Kidney (tissue), 14 donors: Measurements from ENCODE around the gene ARL14EP. TPM values are rescaled to one million over a fixed set of nuclear protein-coding genes. Genes with fewer than 3 reads are reported as not detected.

Source experiments
- DNase-seq, 5 donors: peaks; one replicate each; pipeline ENCODE4 v3.0.0-alpha.2; 2013 to 2020
- FAIRE-seq: peaks from 2 replicates; lab custom pipeline; 2012; peaks lifted over from hg19 to GRCh38; lab: Jason Lieb, UNC
- H3K27ac ChIP-seq, 2 donors: one replicate each; pipeline ENCODE4 v1.7.0; 2013; ENCODE audit warnings: low read depth in 2 of 2, low read length in 2 of 2, inconsistent platforms in 1 of 2
- H3K27me3 ChIP-seq: one replicate; pipeline ENCODE4 v1.7.1; 2013; ENCODE audit warnings: low read length, inconsistent platforms; ENCODE audit not compliant: control insufficient read depth, insufficient read depth
- H3K36me3 ChIP-seq, 3 donors: one replicate each; pipeline versions ENCODE4 v1.7.0 to v1.7.1; 2013; ENCODE audit warnings: low read length in 3 of 3, control low read depth in 1 of 3, inconsistent platforms in 1 of 3; ENCODE audit not compliant: insufficient read depth in 3 of 3, control insufficient read depth in 2 of 3
- H3K4me1 ChIP-seq, 3 donors: one replicate each; pipeline versions ENCODE4 v1.7.0 to v1.7.1; 2013; ENCODE audit warnings: low read length in 3 of 3, inconsistent platforms in 1 of 3, low read depth in 1 of 3; ENCODE audit not compliant: control insufficient read depth in 2 of 3, insufficient read depth in 2 of 3
- H3K4me3 ChIP-seq, 3 donors: one replicate each; pipeline versions ENCODE4 v1.7.0 to v1.8.1; 2013; ENCODE audit warnings: low read length in 3 of 3, control low read depth in 1 of 3, inconsistent platforms in 1 of 3
- H3K9ac ChIP-seq, 3 donors: one replicate each; pipeline versions ENCODE4 v1.7.0 to v1.7.1; 2013; ENCODE audit warnings: low read length in 3 of 3, control low read depth in 1 of 3, inconsistent platforms in 1 of 3
- H3K9me3 ChIP-seq, 3 donors: one replicate each; pipeline versions ENCODE4 v1.7.0 to v1.7.1; 2013; ENCODE audit warnings: low read length in 3 of 3, control low read depth in 1 of 3, inconsistent platforms in 1 of 3; ENCODE audit not compliant: control insufficient read depth in 2 of 3, insufficient read depth in 1 of 3
- intact Hi-C: fragments of 100-400 bp; cut with DNase I; formaldehyde crosslinking; loops from one replicate; pipeline ENCODE4 v1.11.1; 2022
- polyA plus RNA-seq: library from polyadenylated mRNA; stranded (reverse); fragments of 350-450 nt; fragmentation: Illumina TruSeq; extraction: RNeasy Lipid Tissue Mini Kit (QIAGEN cat#74804); gene quantifications from one replicate; pipeline ENCODE4 v1.2.3, GENCODE V29; 2014; ENCODE audit warnings: low read depth, low replicate concordance; ENCODE audit not compliant: insufficient read depth
- total RNA-seq: library from RNA; stranded (reverse); fragmentation: NEBNext Ultra II Directional; extraction: Animal tissue kit (Norgen Biotek cat#: 25700); gene quantifications from one replicate; pipeline ENCODE4 v1.2.1, GENCODE V29; 2021
- TF ChIP-seq, protein P1 (sequence below): IDR thresholded peaks from 3 replicates; pipeline ENCODE4 v1.5.1; 2012; ENCODE audit warnings: mild to moderate bottlenecking, moderate library complexity, borderline replicate concordance; ENCODE audit not compliant: insufficient read depth; ENCODE audit errors: extremely low read depth
- donor health status: control.
- donor health status: control.
- donor health status: control.
- donor health status: control.
- donor health status: control.
- donor health status: DM: yes; HTN: yes; CAD: no.
- donor health status: Normal renal cell carcinoma (clear cell type).

ARL14EP gene
- total and polyA plus RNA-seq, 2 donors from 2014 or later, result 16.3 to 29.6 TPM

DNA sequence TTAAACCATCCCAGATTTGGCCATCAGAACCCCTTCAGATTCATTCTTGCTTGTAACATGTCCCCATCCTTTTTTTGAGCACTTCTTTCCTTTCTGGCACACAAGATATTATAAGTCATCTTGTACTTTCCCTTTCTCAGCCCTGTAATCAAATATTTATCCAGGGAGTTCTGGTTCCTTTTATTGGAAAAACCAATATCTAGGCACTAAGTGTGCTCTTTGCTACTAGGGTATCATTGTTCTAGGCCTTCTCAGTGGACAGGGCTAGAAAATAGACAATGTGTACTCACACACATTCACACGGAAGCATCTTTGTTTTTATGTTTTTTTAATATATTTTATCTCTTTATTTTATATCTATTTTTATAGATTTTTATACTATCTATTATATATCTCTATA, 47.3 kb downstream of the ARL14EP start:
- FAIRE-seq, result no peak
- H3K27ac ChIP-seq, result no peak overlapping the region
- intact Hi-C loops, result no loop called here
- H3K36me3 ChIP-seq, result no peaks in the 10 kb centered on the region
- no peaks in the 10 kb centered on the region for H3K27me3 ChIP-seq
- no peaks in the 10 kb centered on the region for H3K4me1 ChIP-seq
- H3K9ac ChIP-seq, result no peak overlapping the region
- DNase-seq, result no peak
- no peak overlapping the region for H3K4me3 ChIP-seq
- TF ChIP-seq, protein P1, sequence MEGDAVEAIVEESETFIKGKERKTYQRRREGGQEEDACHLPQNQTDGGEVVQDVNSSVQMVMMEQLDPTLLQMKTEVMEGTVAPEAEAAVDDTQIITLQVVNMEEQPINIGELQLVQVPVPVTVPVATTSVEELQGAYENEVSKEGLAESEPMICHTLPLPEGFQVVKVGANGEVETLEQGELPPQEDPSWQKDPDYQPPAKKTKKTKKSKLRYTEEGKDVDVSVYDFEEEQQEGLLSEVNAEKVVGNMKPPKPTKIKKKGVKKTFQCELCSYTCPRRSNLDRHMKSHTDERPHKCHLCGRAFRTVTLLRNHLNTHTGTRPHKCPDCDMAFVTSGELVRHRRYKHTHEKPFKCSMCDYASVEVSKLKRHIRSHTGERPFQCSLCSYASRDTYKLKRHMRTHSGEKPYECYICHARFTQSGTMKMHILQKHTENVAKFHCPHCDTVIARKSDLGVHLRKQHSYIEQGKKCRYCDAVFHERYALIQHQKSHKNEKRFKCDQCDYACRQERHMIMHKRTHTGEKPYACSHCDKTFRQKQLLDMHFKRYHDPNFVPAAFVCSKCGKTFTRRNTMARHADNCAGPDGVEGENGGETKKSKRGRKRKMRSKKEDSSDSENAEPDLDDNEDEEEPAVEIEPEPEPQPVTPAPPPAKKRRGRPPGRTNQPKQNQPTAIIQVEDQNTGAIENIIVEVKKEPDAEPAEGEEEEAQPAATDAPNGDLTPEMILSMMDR, result no peak
- no peaks in the 10 kb centered on the region for H3K9me3 ChIP-seq

DNA sequence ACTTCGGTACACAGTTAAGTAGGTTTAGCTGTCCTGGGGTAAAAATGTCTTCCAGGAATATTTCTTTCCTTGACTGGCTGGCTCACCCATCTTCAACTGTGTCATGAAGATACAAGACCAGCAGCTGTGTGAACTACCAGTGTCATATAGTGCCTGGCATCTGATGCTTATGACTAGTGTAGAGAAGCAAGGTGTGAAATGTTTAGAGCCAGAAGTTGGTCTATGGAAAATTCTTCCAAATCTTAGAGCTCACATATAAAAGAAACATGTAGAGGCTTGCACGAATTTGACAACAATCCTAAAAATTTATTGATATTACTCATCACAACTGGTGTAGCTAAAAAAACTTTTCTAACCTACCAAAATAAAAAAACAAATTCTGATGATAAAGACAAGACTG, 54.4 kb downstream of the ARL14EP start:
- DNase-seq (no peak), FAIRE-seq (no peak)
- H3K4me1 ChIP-seq, result no peaks in the 10 kb centered on the region
- H3K36me3 ChIP-seq, result no peaks in the 10 kb centered on the region
- intact Hi-C loops, result no loop called here
- no peak overlapping the region for H3K27ac ChIP-seq
- H3K9ac ChIP-seq, result no peak overlapping the region
- TF ChIP-seq, protein P1, result no peak
- H3K4me3 ChIP-seq, result no peak overlapping the region
- no peaks in the 10 kb centered on the region for H3K27me3 ChIP-seq
- no peaks in the 10 kb centered on the region for H3K9me3 ChIP-seq

DNA sequence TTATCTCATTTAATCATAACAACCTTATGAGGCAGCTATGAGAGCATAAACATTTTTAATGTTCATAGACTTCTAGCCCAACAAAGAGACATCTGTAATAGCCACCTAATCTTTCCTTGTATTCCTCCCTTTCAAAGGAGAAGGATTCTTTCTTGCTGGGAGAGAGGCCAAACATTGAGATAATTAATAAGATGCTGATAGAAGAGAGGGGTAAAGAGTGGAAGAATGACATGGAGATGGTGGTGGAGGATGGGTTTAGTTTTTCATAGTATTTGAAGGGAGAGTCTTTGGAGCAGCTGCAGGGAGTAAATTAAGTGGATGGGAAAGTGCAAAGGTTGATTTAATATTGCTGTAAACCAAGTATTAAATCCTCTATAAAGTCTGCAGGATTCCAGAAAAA, 57.9 kb downstream of the ARL14EP start:
- Histone ChIP-seq H3K36me3 (no peaks in the 10 kb centered on the region), H3K9ac (no peak overlapping the region), H3K9me3 (no peaks in the 10 kb centered on the region), H3K4me1 (no peaks in the 10 kb centered on the region), H3K4me3 (no peak overlapping the region), H3K27me3 (no peaks in the 10 kb centered on the region), H3K27ac (no peak overlapping the region)
- TF ChIP-seq, protein P1, result no peak
- no peak for FAIRE-seq
- no peak for DNase-seq
- intact Hi-C loops, result no loop called here

DNA sequence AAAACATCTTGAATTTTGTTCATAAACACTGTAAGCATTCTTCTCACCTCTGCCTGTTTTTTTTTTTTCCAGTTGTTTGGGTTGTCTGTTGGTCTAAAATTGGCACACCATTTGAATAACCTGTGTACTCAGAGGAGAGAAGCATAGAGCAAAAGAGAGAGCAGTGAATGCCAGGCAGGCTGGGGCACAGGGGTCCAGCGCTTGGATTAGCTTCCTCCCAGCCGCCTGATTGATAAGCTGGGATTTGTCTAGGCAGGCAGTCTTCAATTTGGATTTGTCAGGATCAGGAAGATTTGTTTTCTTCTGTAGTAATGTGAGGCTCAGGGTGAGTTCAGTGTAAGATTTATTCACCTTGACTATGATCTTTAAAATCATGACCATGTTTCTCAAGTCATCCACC, 59.0 kb downstream of the ARL14EP start:
- no peak overlapping the region for H3K9ac ChIP-seq
- no peaks in the 10 kb centered on the region for H3K9me3 ChIP-seq
- intact Hi-C loops, result no loop called here
- H3K4me3 ChIP-seq, result no peak overlapping the region
- H3K4me1 ChIP-seq, result no peaks in the 10 kb centered on the region
- FAIRE-seq, result no peak
- DNase-seq, result no peak
- TF ChIP-seq, protein P1, result no peak
- no peaks in the 10 kb centered on the region for H3K27me3 ChIP-seq
- H3K27ac ChIP-seq, result no peak overlapping the region
- no peaks in the 10 kb centered on the region for H3K36me3 ChIP-seq
